Neural progenitor cell (in vitro differentiated cells): ENCODE results near the gene L2HGDH. TPM values are rescaled to one million over a fixed set of nuclear protein-coding genes. Genes with fewer than 3 reads are reported as not detected.

Experiments used
- DNase-seq: peaks from one replicate; pipeline ENCODE4 v3.0.0-alpha.2; 2016; ENCODE audit warnings: low spot score
- H2AFZ ChIP-seq: fragments of 200-600 bp; sonication (generic); replicated peaks from 2 replicates; pipeline ENCODE4 v1.6.1; 2016; ENCODE audit warnings: antibody characterized with exemption
- H3F3A ChIP-seq: fragments of 200-600 bp; sonication (generic); 2 replicates; pipeline ENCODE4 v1.6.1; 2016; ENCODE audit warnings: antibody characterized with exemption, low read depth
- H3K27ac ChIP-seq: fragments of 200-600 bp; sonication (generic); 2 replicates; pipeline ENCODE4 v1.5.1; 2016; ENCODE audit warnings: mild to moderate bottlenecking
- H3K27me3 ChIP-seq: fragments of 200-600 bp; sonication (generic); 2 replicates; pipeline ENCODE4 v1.6.1; 2016; ENCODE audit warnings: mild to moderate bottlenecking, moderate library complexity
- H3K36me3 ChIP-seq: fragments of 200-600 bp; sonication (generic); 2 replicates; pipeline ENCODE4 v1.5.1; 2016
- H3K4me1 ChIP-seq: fragments of 200-600 bp; sonication (generic); 2 replicates; pipeline ENCODE4 v1.6.1; 2016; ENCODE audit warnings: mixed run types
- H3K4me2 ChIP-seq: fragments of 200-600 bp; sonication (generic); 2 replicates; pipeline ENCODE4 v1.6.1; 2016
- H3K4me3 ChIP-seq: fragments of 200-600 bp; sonication (generic); 2 replicates; pipeline ENCODE4 v1.5.1; 2016
- H3K79me2 ChIP-seq: fragments of 200-600 bp; sonication (generic); 2 replicates; pipeline ENCODE4 v1.6.1; 2016; ENCODE audit warnings: low read depth
- H3K9ac ChIP-seq: fragments of 200-600 bp; sonication (generic); 2 replicates; pipeline ENCODE4 v1.6.1; 2016
- H3K9me3 ChIP-seq: fragments of 200-600 bp; sonication (generic); 2 replicates; pipeline ENCODE4 v1.5.1; 2016; ENCODE audit warnings: low read depth
- H4K20me1 ChIP-seq: fragments of 200-600 bp; sonication (generic); 2 replicates; pipeline ENCODE4 v1.6.1; 2016; ENCODE audit warnings: low read depth
- H3K27ac Mint-ChIP-seq: 3 replicates; pipeline ENCODE4 v1.8.0; 2021; ENCODE audit warnings: mixed read lengths
- H3K27me3 Mint-ChIP-seq: 2 replicates; pipeline ENCODE4 v1.8.0; 2022; ENCODE audit warnings: low read depth, mild to moderate bottlenecking, inconsistent platforms, moderate library complexity, mixed read lengths; ENCODE audit not compliant: insufficient read depth
- H3K36me3 Mint-ChIP-seq: 3 replicates; pipeline ENCODE4 v1.8.0; 2021; ENCODE audit warnings: mixed read lengths
- H3K4me1 Mint-ChIP-seq: 3 replicates; pipeline ENCODE4 v1.8.0; 2021; ENCODE audit warnings: mixed read lengths
- H3K4me3 Mint-ChIP-seq: 3 replicates; pipeline ENCODE4 v1.8.0; 2021; ENCODE audit warnings: mild to moderate bottlenecking, moderate library complexity, mixed read lengths
- H3K9me3 Mint-ChIP-seq: 3 replicates; pipeline ENCODE4 v1.8.0; 2020; ENCODE audit warnings: mixed read lengths
- CTCF ChIP-seq: fragments of 200-600 bp; sonication (generic); IDR thresholded peaks from 2 replicates; pipeline ENCODE4 v1.5.1; 2017; ENCODE audit warnings: antibody characterized with exemption, mild to moderate bottlenecking
- EZH2 ChIP-seq: fragments of 200-600 bp; sonication (generic); IDR thresholded peaks from 2 replicates; pipeline ENCODE4 v1.6.1; 2017; ENCODE audit warnings: antibody characterized with exemption, mild to moderate bottlenecking, moderate library complexity
- EZH2phosphoT487 ChIP-seq: fragments of 200-600 bp; sonication (generic); IDR thresholded peaks from 2 replicates; pipeline ENCODE4 v1.6.1; 2017; ENCODE audit warnings: antibody characterized with exemption
- total RNA-seq: library from RNA; depleted of rRNA; stranded (reverse); fragments of >200 nt; gene quantifications from 2 replicates; pipeline ENCODE4 v1.2.3, GENCODE V29; 2015; ENCODE audit warnings: low replicate concordance

L2HGDH gene
- total RNA-seq, 1 donor from 2014 or later, result 14.0 TPM

- Mint-ChIP-seq H3K27me3 (no peaks in the 10 kb centered on the region), H3K36me3 (peaks cover 8% of the 10 kb centered on the region), H3K4me1 (peaks cover 35% of the 10 kb centered on the region), H3K27ac (no peak overlapping the region), H3K9me3 (peaks cover 6% of the 10 kb centered on the region), H3K4me3 (peak overlapping the region; percentile 97)
- Histone ChIP-seq H3K4me3 (peak overlapping the region; percentile 98), H3K9ac (no peak overlapping the region), H3K27me3 (peaks cover 12% of the 10 kb centered on the region), H3K36me3 (peaks cover 4% of the 10 kb centered on the region), H3F3A (peaks cover 20% of the 10 kb centered on the region), H3K27ac (no peak overlapping the region), H3K4me1 (peaks cover 17% of the 10 kb centered on the region), H3K79me2 (peaks cover 56% of the 10 kb centered on the region), H3K4me2 (peak overlapping the region; percentile 91), H4K20me1 (peaks cover 21% of the 10 kb centered on the region), H2AFZ (no peak overlapping the region), H3K9me3 (no peaks in the 10 kb centered on the region)
- DNase-seq, result no peak
- TF ChIP-seq EZH2phosphoT487, result no peak
Measured at GRCh38 chr14:50229681-50230080, 82.3 kb downstream of the L2HGDH start.

GRCh38 chr14:50228313-50228712 is 83.7 kb downstream of the L2HGDH start:
- peaks cover 35% of the 10 kb centered on the region for H3K4me1 Mint-ChIP-seq
- Histone ChIP-seq H3F3A (peaks cover 20% of the 10 kb centered on the region), H3K27ac (no peak overlapping the region), H3K79me2 (peaks cover 60% of the 10 kb centered on the region), H3K36me3 (peaks cover 4% of the 10 kb centered on the region), H2AFZ (no peak overlapping the region), H3K9me3 (no peaks in the 10 kb centered on the region), H3K27me3 (peaks cover 12% of the 10 kb centered on the region), H3K4me1 (peaks cover 17% of the 10 kb centered on the region), H3K4me3 (no peak overlapping the region), H4K20me1 (peaks cover 21% of the 10 kb centered on the region), H3K9ac (no peak overlapping the region), H3K4me2 (no peak overlapping the region)
- no peak for DNase-seq
- H3K27ac Mint-ChIP-seq, result no peak overlapping the region
- H3K4me3 Mint-ChIP-seq, result no peak overlapping the region
- TF ChIP-seq EZH2phosphoT487 (no peak), CTCF (no peak), EZH2 (no peak)
- peaks cover 10% of the 10 kb centered on the region for H3K36me3 Mint-ChIP-seq
- no peaks in the 10 kb centered on the region for H3K27me3 Mint-ChIP-seq
- peaks cover 6% of the 10 kb centered on the region for H3K9me3 Mint-ChIP-seq

- no peak overlapping the region for H3K27ac Mint-ChIP-seq
- peaks cover 21% of the 10 kb centered on the region for H4K20me1 ChIP-seq
- H2AFZ ChIP-seq, result no peak overlapping the region
Measured at GRCh38 chr14:50225974-50226297, 86.1 kb downstream of the L2HGDH start.

More at GRCh38 chr14:50225974-50226297, 86.1 kb downstream of the L2HGDH start:
- Histone ChIP-seq H3K27ac (no peak overlapping the region), H3K4me1 (peaks cover 19% of the 10 kb centered on the region), H3K9me3 (no peaks in the 10 kb centered on the region), H3K9ac (no peak overlapping the region), H3K36me3 (peaks cover 4% of the 10 kb centered on the region), H3K79me2 (peaks cover 79% of the 10 kb centered on the region), H3K27me3 (no peaks in the 10 kb centered on the region), H3K4me3 (no peak overlapping the region), H3F3A (peaks cover 8% of the 10 kb centered on the region), H3K4me2 (no peak overlapping the region)
- no peak overlapping the region for H3K4me3 Mint-ChIP-seq
- peak; percentile 53 for DNase-seq
- peaks cover 16% of the 10 kb centered on the region for H3K36me3 Mint-ChIP-seq
- TF ChIP-seq EZH2 (no peak), EZH2phosphoT487 (no peak), CTCF (no peak)
- H3K9me3 Mint-ChIP-seq, result peaks cover 6% of the 10 kb centered on the region
- H3K27me3 Mint-ChIP-seq, result no peaks in the 10 kb centered on the region
- H3K4me1 Mint-ChIP-seq, result peaks cover 37% of the 10 kb centered on the region
